Glomerular endothelial cell (primary cell): Measurements from ENCODE around the gene MAGEC2. TPM values are rescaled to one million over a fixed set of nuclear protein-coding genes. Genes with fewer than 3 reads are reported as not detected.

Experiments used
- DNase-seq: peaks from one replicate; pipeline ENCODE4 v3.0.0-alpha.2; 2011; ENCODE audit warnings: low read depth, low spot score; ENCODE audit errors: extremely low read depth
- total RNA-seq: library from RNA; depleted of rRNA; stranded (reverse); fragments of >200 nt; gene quantifications from 2 replicates; pipeline ENCODE4 v1.2.3, GENCODE V29; 2015

Gene MAGEC2
- total RNA-seq = not detected in 2 replicates

- DNase-seq = no peak
Measured at GRCh38 chrX:142204522-142205433, at the start of gene MAGEC2. MAGEC2 (minus strand) TSS chrX:142205290; CDS start chrX:142203987, 1,303 bp downstream.

- no peak for DNase-seq
Measured at GRCh38 chrX:142251680-142252079, 46.6 kb upstream of the MAGEC2 start.

GRCh38 chrX:142251202-142251601, 46.1 kb upstream of the MAGEC2 start:
- no peak for DNase-seq

- DNase-seq = no peak
Measured at GRCh38 chrX:142250502-142250901, 45.4 kb upstream of the MAGEC2 start.

GRCh38 chrX:142249721-142250120, 44.6 kb upstream of the MAGEC2 start:
- no peak for DNase-seq

- DNase-seq = no peak
Measured at GRCh38 chrX:142244568-142244967, 39.5 kb upstream of the MAGEC2 start.

- DNase-seq = no peak
Measured at GRCh38 chrX:142238536-142238935, 33.4 kb upstream of the MAGEC2 start.

- DNase-seq = no peak
Measured at GRCh38 chrX:142233400-142233799, 28.3 kb upstream of the MAGEC2 start.

- no peak for DNase-seq
Measured at GRCh38 chrX:142214081-142214480, 9.0 kb upstream of the MAGEC2 start.

- no peak for DNase-seq
Measured at GRCh38 chrX:142201113-142201512, 4.0 kb downstream of the MAGEC2 start.

- no peak for DNase-seq
Measured at GRCh38 chrX:142186103-142186502, 19.0 kb downstream of the MAGEC2 start.

GRCh38 chrX:142184756-142185602, 20.1 kb downstream of the MAGEC2 start:
- no peak for DNase-seq

GRCh38 chrX:142156567-142156966, 48.5 kb downstream of the MAGEC2 start:
- no peak for DNase-seq
